ENCODE data around the gene MCF2L2. TPM values are rescaled to one million over a fixed set of nuclear protein-coding genes. Genes with fewer than 3 reads are reported as not detected.

The MCF2L2 gene
- total RNA-seq, 1 donor = under 0.01 TPM

GRCh38 chr3:183229178-183229577, 199.2 kb downstream of the MCF2L2 start:
- H3K79me2 ChIP-seq (ENCODE audit: insufficient read depth, low read length) = no peaks in the 10 kb centered on the region
- H2AFZ ChIP-seq (ENCODE audit: low read length) = no peak overlapping the region
- TF ChIP-seq CTCF (IDR thresholded peaks at IDR 0.05; ENCODE audit: extremely low read depth, low read depth, low read length) = no peak

GRCh38 chr3:183227586-183227985, 200.8 kb downstream of the MCF2L2 start:
- no peaks in the 10 kb centered on the region for H3K9me3 ChIP-seq (ENCODE audit: low read depth, low read length)
- no peaks in the 10 kb centered on the region for H3K79me2 ChIP-seq (ENCODE audit: insufficient read depth, low read length)
- TF ChIP-seq CTCF (IDR thresholded peaks at IDR 0.05; ENCODE audit: extremely low read depth, low read depth, low read length) = no peak
- H3K36me3 ChIP-seq (ENCODE audit: insufficient read depth, low read length) = no peaks in the 10 kb centered on the region
- no peak overlapping the region for H3K4me2 ChIP-seq (ENCODE audit: insufficient read depth, low read length)
- H3K4me1 ChIP-seq (ENCODE audit: insufficient read depth, low read length) = no peaks in the 10 kb centered on the region
- H3K27ac ChIP-seq (ENCODE audit: low read depth, low read length) = no peak overlapping the region
- no peaks in the 10 kb centered on the region for H4K20me1 ChIP-seq (ENCODE audit: insufficient read depth, low read length)
- DNase-seq (ENCODE audit: insufficient read length, low spot score, missing footprints) = no peak
- H3K4me3 ChIP-seq (ENCODE audit: insufficient read depth, low read length) = no peak overlapping the region
- H3K27me3 ChIP-seq (ENCODE audit: insufficient read depth, low read length) = no peaks in the 10 kb centered on the region
- H2AFZ ChIP-seq (ENCODE audit: low read length) = no peak overlapping the region

More at GRCh38 chr3:183229178-183229577, 199.2 kb downstream of the MCF2L2 start:
- no peak for DNase-seq (ENCODE audit: insufficient read length, low spot score, missing footprints)
- Histone ChIP-seq H4K20me1 (ENCODE audit: insufficient read depth, low read length) (no peaks in the 10 kb centered on the region), H3K27me3 (ENCODE audit: insufficient read depth, low read length) (no peaks in the 10 kb centered on the region), H3K36me3 (ENCODE audit: insufficient read depth, low read length) (no peaks in the 10 kb centered on the region), H3K27ac (ENCODE audit: low read depth, low read length) (no peak overlapping the region), H3K4me1 (ENCODE audit: insufficient read depth, low read length) (no peaks in the 10 kb centered on the region), H3K4me3 (ENCODE audit: insufficient read depth, low read length) (no peak overlapping the region), H3K9me3 (ENCODE audit: low read depth, low read length) (no peaks in the 10 kb centered on the region), H3K4me2 (ENCODE audit: insufficient read depth, low read length) (no peak overlapping the region)

DNA sequence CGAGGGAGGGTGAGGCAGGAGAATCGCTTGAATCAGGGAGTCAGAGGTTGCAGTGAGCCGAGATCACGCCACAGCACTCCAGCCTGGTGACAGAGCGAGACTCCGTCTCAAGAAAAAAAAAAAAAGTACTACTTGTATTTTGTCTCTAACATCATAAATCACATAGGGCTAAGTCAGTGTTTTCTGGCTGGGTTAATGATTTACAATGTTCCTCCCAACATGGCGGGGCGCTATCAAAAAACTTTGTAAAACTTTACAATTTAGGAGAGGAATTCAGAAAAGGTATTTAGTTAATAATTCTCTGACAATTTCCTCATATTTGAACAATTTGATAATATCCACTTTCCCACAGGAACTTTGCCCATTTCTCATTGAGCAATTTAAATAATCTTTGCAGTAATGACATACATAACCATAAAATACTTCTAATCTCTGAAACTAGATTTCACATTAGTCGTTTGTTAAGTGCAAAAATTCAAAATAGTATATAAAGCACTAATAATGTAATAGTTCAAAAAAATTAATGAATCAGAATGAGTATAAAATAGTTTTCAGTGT, 202.0 kb downstream of the MCF2L2 start:
- H3K4me1 ChIP-seq (ENCODE audit: insufficient read depth, low read length) = no peaks in the 10 kb centered on the region
- H3K36me3 ChIP-seq (ENCODE audit: insufficient read depth, low read length) = no peaks in the 10 kb centered on the region
- H3K4me2 ChIP-seq (ENCODE audit: insufficient read depth, low read length) = no peak overlapping the region
- no peaks in the 10 kb centered on the region for H3K79me2 ChIP-seq (ENCODE audit: insufficient read depth, low read length)
- no peaks in the 10 kb centered on the region for H4K20me1 ChIP-seq (ENCODE audit: insufficient read depth, low read length)
- H2AFZ ChIP-seq (ENCODE audit: low read length) = no peak overlapping the region
- no peak for TF ChIP-seq CTCF (IDR thresholded peaks at IDR 0.05; ENCODE audit: extremely low read depth, low read depth, low read length)
- H3K4me3 ChIP-seq (ENCODE audit: insufficient read depth, low read length) = no peak overlapping the region
- H3K27me3 ChIP-seq (ENCODE audit: insufficient read depth, low read length) = no peaks in the 10 kb centered on the region
- no peak overlapping the region for H3K27ac ChIP-seq (ENCODE audit: low read depth, low read length)
- H3K9me3 ChIP-seq (ENCODE audit: low read depth, low read length) = no peaks in the 10 kb centered on the region
- no peak for DNase-seq (ENCODE audit: insufficient read length, low spot score, missing footprints)

DNA sequence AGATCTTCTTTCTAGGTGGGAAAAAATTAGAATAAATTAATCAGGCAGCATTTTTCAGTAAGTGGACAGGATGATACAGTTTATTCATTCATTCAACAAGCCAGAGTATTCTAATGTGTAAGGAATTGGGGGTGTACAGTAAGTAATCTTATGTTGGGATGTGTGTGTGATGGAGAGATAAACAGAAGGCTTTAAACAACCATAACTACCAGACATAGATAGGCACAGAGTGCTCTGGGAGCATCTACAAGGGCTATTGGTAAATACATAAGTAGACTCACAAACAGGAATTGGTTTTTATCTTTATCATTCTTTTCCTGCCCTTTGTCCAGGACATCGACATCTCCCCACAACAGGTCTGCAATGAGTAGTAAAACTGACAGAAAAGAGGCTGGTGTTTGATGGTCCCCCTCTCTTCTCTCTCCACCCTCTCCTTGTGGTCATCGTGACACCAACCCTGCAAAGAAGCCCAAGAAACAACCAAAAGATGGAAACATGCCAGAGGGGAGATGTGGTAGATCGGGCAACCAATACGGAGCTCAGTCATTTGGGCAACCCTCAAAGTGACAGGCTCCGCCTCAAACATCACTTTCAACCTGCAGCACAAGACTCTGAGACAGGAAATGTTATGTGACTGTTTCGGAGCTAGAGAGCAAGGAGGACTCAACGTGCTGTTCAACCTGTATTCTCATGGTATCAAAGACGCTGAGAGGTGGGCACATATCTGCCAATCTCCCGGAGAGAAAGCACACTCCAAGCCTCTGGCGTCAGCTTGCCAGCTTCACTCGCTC, 204.0 kb downstream of the MCF2L2 start:
- H3K4me1 ChIP-seq (ENCODE audit: insufficient read depth, low read length) = no peaks in the 10 kb centered on the region
- H3K79me2 ChIP-seq (ENCODE audit: insufficient read depth, low read length) = no peaks in the 10 kb centered on the region
- H3K4me2 ChIP-seq (ENCODE audit: insufficient read depth, low read length) = no peak overlapping the region
- no peak overlapping the region for H3K27ac ChIP-seq (ENCODE audit: low read depth, low read length)
- H3K27me3 ChIP-seq (ENCODE audit: insufficient read depth, low read length) = no peaks in the 10 kb centered on the region
- no peaks in the 10 kb centered on the region for H4K20me1 ChIP-seq (ENCODE audit: insufficient read depth, low read length)
- DNase-seq (ENCODE audit: insufficient read length, low spot score, missing footprints) = no peak
- H3K9me3 ChIP-seq (ENCODE audit: low read depth, low read length) = no peaks in the 10 kb centered on the region
- no peak overlapping the region for H3K4me3 ChIP-seq (ENCODE audit: insufficient read depth, low read length)
- H2AFZ ChIP-seq (ENCODE audit: low read length) = no peak overlapping the region
- TF ChIP-seq CTCF (IDR thresholded peaks at IDR 0.05; ENCODE audit: extremely low read depth, low read depth, low read length) = no peak
- H3K36me3 ChIP-seq (ENCODE audit: insufficient read depth, low read length) = no peaks in the 10 kb centered on the region

Measured in osteoblast (primary cell).